A549 (cell line): ENCODE measurements around the gene MYOZ2.

ENCODE experiments used
- CHD4 ChIP-seq: fragments of 200-600 bp; sonication (generic); IDR thresholded peaks from 2 replicates; pipeline ENCODE4 v1.6.1; 2016; ENCODE audit warnings: antibody characterized with exemption, mild to moderate bottlenecking, borderline replicate concordance
- POLR2A ChIP-seq: IDR thresholded peaks from 2 replicates; pipeline ENCODE4 v1.6.1; 2012; ENCODE audit warnings: mild to moderate bottlenecking, low read length
- TF ChIP-seq, protein P1 (sequence below): IDR thresholded peaks from 2 replicates; pipeline ENCODE4 v1.6.1; 2012
- TF ChIP-seq, protein P2 (sequence below): fragments of >200 bp; sonication (Bioruptor Twin); formaldehyde crosslinking; IDR thresholded peaks from 3 replicates; pipeline ENCODE4 v1.5.1; 2016
- TF ChIP-seq, protein P3 (sequence below): fragments of 200-600 bp; sonication (generic); IDR thresholded peaks from 2 replicates; pipeline ENCODE4 v1.6.1; 2016; ENCODE audit warnings: antibody characterized with exemption, mild to moderate bottlenecking, moderate library complexity

DNA sequence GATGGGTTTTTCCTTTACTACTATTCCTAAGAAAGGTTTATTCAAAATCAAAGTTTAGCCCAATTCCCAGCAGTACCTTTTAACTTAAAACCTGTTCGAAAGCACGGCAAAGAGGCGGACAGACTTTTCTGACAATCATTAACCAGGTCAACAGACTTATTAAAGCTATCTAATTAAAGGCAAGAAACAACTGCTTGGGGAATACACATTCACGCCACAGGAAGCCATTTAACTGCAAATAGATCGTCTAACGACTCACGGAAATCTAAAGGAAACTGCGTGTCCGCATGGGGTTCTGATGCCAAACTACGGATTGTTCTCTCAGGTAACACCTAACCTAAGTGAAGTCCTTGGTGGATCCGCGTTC, 76.2 kb downstream of the MYOZ2 start:
- TF ChIP-seq, protein P1, sequence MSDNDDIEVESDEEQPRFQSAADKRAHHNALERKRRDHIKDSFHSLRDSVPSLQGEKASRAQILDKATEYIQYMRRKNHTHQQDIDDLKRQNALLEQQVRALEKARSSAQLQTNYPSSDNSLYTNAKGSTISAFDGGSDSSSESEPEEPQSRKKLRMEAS, result no peak
- TF ChIP-seq, protein P2, sequence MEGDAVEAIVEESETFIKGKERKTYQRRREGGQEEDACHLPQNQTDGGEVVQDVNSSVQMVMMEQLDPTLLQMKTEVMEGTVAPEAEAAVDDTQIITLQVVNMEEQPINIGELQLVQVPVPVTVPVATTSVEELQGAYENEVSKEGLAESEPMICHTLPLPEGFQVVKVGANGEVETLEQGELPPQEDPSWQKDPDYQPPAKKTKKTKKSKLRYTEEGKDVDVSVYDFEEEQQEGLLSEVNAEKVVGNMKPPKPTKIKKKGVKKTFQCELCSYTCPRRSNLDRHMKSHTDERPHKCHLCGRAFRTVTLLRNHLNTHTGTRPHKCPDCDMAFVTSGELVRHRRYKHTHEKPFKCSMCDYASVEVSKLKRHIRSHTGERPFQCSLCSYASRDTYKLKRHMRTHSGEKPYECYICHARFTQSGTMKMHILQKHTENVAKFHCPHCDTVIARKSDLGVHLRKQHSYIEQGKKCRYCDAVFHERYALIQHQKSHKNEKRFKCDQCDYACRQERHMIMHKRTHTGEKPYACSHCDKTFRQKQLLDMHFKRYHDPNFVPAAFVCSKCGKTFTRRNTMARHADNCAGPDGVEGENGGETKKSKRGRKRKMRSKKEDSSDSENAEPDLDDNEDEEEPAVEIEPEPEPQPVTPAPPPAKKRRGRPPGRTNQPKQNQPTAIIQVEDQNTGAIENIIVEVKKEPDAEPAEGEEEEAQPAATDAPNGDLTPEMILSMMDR, result no peak
- no peak for TF ChIP-seq POLR2A
- TF ChIP-seq, protein P3, sequence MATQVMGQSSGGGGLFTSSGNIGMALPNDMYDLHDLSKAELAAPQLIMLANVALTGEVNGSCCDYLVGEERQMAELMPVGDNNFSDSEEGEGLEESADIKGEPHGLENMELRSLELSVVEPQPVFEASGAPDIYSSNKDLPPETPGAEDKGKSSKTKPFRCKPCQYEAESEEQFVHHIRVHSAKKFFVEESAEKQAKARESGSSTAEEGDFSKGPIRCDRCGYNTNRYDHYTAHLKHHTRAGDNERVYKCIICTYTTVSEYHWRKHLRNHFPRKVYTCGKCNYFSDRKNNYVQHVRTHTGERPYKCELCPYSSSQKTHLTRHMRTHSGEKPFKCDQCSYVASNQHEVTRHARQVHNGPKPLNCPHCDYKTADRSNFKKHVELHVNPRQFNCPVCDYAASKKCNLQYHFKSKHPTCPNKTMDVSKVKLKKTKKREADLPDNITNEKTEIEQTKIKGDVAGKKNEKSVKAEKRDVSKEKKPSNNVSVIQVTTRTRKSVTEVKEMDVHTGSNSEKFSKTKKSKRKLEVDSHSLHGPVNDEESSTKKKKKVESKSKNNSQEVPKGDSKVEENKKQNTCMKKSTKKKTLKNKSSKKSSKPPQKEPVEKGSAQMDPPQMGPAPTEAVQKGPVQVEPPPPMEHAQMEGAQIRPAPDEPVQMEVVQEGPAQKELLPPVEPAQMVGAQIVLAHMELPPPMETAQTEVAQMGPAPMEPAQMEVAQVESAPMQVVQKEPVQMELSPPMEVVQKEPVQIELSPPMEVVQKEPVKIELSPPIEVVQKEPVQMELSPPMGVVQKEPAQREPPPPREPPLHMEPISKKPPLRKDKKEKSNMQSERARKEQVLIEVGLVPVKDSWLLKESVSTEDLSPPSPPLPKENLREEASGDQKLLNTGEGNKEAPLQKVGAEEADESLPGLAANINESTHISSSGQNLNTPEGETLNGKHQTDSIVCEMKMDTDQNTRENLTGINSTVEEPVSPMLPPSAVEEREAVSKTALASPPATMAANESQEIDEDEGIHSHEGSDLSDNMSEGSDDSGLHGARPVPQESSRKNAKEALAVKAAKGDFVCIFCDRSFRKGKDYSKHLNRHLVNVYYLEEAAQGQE, result no peak
- no peak for TF ChIP-seq CHD4
